HG02642 (cell line): Measurements from ENCODE around the gene KASH5.

Experiments
- ATAC-seq: cut with Tn5 transposase; IDR thresholded peaks from one replicate; pipeline ENCODE4 v1.9.1; 2021; ENCODE audit warnings: mild to moderate bottlenecking; ENCODE audit not compliant: unreplicated experiment, poor library complexity

The KASH5 gene

GRCh38 chr19:49418511-49418910 is 30.5 kb downstream of the KASH5 start:
- no peak for ATAC-seq

DNA sequence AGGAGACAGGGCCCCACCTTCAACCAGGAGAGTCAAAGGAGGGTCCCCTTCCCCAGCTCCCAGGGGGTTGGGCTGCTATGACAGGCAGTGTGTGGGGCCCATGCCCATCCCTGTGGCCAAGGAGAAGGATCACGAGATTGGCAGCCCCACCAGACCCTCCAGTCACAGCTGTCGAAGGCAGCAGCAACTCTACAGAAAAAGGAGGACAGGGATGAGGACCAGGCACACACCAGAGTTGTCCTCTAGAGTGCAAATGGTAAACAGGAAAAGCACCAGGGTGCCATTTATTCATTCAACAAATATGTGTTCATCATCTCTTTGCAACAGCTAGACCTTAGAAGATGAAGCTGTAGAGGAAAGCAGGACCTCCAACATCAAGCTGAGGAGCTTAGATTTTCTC is 31.1 kb downstream of the KASH5 start:
- no peak for ATAC-seq

DNA sequence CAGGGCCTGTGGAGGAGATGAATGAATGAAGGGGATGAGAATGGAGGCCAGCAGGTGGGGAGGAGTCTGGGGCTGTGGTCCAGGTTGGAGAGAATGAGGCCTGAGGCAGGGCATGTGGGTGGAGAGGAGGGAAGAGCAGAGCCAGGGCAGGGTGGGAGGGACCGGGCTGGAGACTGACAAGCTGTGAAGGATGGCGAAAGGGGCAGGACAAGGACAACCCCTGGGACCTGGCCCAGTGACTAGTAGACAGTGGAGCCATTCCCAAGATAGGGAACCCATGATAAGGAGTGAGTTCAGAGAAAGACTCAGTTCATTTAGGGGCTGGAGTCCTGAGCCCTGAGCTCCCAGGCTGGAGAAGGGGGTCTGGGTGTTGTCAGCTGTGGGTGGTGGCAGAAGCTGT is 32.2 kb downstream of the KASH5 start:
- ATAC-seq, result no peak

DNA sequence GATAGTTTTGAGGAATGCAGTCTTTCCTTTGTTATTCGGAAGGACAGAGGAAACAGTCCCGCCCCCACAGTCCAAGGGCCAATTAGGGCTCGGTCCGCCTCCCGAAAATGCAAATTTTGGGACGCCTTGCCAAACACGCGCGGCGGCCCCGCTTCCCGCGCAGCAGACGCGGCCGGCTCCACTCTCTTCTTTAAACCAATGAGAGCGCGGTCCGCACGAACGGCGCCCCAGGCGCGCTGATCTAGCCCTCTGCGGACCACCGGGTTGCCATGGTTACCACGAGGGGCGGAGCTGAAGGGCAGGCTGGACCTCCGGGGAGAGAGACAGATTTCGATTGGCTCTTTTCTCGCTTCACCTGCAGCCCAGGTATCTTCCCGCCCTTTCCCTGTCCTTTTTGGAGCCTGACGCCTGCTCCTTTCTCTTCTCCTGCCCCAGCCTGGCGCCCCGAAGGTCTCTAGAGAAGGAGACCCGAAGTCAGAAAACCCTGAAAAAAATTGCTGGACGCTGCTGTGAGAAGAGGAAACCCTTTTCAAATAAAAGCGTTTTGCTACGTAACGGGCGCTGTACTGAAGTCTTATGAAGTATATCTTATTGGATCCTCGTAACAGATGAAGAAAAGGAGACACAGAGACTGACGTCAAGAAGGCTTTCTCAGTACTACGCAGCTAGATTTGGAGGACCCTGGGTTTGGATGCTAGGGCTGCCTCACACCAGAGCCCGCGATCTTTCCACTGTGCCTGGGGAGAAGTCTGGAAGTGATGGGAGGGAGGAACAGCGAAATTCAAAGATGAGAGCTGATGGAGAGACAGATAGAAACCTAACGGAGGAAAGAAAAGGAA is 33.2 kb downstream of the KASH5 start:
- ATAC-seq, result no peak

- ATAC-seq, result no peak
These were observed 33.8 kb downstream of the KASH5 start for GRCh38 chr19:49421878-49422202.

DNA sequence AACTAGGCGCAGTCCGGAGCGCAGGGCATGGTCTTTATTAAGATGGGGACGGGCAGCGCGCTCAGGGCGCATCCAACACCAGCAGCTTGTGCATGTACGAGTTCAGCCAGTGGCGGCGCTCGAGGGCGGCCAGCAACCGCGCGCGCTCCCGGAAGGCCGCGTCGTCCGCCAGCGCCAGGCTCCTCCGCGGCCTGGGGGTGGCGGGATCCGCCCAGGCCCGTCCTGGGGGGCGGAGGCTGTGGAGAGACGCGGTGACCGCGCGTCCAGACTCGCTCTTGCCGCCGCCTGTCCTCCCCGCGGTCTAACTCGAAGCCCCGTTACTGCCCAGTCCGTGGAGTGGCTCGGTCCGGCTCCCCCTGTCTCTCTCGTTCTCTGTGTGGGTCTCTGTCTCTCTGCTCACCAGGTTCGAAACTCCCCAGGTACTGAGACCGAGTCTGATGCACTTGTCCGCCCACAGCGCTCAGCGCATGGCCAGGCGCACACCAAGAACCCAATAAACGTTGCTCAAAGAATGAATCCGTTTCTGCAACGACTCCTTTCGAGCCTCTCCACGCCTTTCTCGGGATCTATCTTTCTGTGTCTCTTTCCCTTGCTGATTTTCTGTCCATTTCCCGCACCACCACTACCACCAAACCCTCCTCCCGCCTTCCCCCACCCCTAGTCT is 34.5 kb downstream of the KASH5 start:
- no peak for ATAC-seq

DNA sequence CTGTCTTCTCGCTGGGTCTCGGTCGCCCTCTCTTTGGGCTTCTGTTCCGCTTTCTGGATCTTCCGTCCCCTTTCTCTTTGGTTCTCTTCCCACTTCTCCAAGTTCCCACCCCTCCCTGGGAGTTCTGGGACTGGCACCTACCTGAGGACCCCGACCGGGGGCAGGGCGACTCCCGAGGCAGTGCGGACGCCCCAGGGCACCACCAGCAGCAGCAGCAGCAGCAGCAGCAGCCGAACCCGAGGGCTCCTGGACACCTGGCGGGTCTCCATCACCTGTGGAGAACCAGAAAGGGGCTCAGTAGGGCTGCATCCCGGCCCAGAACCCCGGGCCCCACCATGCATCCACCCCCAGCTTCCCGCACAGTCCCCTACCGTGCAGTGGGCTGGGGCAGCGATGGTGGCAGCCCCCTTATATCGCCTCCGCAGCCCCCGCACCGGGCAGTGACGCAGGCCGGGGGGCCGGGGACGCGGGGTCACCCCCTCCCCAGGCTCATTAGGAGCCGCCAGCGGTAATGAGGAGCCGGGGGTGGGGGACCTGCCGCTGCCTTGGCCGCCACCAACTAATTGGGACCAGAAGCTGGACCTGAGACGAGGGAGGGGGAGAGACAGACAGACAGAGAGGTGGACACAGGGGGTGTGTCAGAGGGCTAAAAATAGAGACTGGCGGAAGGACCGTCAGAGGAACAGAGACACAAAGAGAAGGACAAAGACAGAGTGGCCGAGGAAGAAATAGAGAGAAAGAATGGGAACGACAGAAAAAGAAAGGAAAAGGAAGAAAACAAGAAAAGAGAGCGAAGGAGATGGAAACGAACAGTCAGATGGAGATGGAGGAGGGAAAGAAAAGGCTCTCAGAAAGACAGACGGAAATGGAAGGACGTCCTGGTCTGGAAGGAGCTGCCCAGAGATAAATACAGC is 35.3 kb downstream of the KASH5 start, which contains the start of gene PTH2:
Gene PTH2, minus strand, starts transcription at position 371 of the 914 bp plus-strand sequence. Its CDS starts 102 bp downstream, at position 269.
- no peak for ATAC-seq

DNA sequence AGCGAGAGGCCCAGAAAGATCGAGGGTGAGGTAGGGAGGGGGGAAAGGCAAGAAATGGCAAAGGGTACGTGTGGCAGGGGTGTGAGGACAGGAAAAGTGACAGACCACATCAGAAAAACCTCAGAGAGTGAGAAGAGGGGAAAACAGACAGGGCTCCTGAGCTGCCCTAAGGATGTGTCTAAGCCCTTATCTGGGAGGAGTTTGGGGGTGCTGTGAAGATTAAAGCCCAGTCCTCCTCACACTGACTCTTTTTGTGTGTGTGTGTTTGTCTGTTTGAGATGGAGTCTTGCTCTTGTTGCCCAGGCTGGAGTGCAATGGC is 35.9 kb downstream of the KASH5 start:
- no peak for ATAC-seq

- no peak for ATAC-seq
These were observed 37.1 kb downstream of the KASH5 start, which contains the start of gene GFY for GRCh38 chr19:49425178-49425577. Gene GFY, plus strand, starts transcription at chr19:49425388. Its CDS starts 1,043 bp downstream, at chr19:49426431.

DNA sequence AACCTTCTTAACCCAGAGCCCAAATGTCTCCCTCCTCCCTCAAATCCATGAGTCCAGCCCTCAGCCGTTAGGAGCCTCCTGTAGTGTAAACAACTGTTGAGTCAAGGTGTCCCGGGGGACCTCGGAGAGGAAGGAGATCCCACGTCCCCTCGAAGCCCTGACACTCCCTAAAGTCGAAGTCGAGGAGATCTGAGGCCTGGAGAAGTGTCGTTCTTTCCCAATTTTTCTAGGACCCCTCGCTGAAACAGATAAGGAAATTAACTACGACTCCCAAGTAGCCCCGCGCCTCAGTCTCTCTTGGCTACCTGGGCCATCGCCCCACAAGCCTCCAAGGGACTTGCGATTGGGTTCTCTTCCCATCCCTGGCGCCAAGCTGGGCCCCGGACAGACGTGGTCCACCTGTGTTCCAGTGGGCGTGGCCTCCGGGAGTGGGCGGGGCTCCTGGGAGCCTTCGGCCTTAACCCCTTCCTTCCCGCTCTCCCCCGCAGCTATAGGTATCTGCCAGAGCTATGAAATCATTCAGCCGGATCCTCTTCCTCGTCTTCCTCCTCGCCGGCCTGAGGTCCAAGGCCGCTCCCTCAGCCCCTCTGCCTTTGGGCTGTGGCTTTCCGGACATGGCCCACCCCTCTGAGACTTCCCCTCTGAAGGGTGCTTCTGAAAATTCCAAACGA is 38.0 kb downstream of the KASH5 start:
- no peak for ATAC-seq

- ATAC-seq, result no peak
These were observed 39.3 kb downstream of the KASH5 start for GRCh38 chr19:49427339-49427738.

GRCh38 chr19:49427855-49428546 is 40.0 kb downstream of the KASH5 start:
- no peak for ATAC-seq

- ATAC-seq, result no peak
These were observed 40.8 kb downstream of the KASH5 start for GRCh38 chr19:49428547-49429451.

DNA sequence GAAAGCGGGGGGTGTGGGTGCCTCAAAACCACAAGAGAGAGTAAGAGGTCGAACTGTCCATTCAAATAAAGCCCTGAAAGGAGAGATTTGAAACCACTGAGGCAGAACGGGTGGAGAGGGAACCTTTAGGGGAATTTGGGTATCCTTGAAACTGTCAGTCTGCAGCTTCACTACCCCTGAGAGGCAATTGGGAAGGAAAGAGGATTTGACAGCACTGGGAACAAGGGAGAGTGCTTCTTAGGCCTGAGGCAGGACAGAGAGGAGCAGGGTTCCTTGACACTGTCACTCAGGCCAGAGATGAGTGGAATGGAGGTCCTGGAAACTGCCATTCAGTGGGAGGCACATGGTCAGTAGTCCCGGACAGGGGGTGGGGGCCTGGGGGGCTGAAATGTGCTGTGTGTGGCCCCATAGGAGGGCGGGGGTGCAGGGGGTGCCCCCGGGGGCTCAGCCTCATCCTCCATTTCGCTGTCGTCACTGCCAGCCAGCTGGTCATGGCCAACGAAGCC is 42.2 kb downstream of the KASH5 start:
- ATAC-seq, result no peak

DNA sequence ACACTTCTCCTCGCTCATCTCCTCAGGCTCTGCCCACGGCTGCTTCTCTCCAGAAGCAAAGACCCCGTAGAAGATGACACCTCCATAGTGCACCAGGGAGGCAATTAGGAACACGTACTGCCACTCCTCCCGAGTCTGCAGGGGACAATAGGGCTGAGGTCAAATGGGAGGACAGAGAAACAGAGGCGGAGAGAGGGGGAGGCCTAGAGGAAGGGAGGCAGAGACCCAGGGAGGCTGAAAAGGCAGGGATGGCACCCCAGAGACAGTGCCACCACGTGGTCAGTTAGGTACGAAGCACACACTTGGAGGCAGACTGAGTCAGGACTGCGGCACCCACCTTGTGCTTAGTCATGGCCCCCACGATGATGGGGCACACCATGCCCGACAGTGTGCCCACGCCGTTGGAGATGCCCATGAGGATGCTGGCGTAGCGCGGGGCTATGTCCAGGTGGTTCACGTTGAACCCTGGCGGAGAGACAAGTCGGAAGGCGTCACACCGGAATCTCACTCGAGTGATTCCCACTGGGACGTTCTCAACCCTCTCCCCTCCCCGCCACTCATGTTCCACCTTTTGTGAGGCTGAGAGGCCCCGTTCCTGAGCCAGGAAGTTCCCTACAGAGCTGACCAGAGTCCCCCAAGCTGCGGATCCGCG is 42.8 kb downstream of the KASH5 start:
- no peak for ATAC-seq

DNA sequence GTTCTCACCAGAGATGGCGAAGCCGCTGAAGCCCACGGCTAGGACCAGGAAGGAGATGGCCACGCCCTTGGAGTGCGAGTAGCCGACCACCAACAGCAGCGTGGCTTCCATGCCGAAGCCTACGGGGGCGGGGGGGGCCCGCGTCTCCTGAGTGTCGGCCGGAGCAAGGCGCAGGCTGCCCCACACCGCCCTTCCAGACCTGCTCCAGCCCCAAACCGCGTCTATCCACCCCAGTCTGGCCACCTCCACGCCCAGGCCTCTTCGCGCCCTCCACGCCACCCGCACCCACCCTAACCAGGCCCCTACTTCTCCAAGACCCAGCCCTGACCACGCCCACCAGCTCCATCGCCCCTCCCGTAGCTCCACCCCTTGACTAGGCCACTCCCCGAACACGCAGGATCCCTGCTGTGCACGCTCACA is 43.3 kb downstream of the KASH5 start:
- ATAC-seq, result no peak

DNA sequence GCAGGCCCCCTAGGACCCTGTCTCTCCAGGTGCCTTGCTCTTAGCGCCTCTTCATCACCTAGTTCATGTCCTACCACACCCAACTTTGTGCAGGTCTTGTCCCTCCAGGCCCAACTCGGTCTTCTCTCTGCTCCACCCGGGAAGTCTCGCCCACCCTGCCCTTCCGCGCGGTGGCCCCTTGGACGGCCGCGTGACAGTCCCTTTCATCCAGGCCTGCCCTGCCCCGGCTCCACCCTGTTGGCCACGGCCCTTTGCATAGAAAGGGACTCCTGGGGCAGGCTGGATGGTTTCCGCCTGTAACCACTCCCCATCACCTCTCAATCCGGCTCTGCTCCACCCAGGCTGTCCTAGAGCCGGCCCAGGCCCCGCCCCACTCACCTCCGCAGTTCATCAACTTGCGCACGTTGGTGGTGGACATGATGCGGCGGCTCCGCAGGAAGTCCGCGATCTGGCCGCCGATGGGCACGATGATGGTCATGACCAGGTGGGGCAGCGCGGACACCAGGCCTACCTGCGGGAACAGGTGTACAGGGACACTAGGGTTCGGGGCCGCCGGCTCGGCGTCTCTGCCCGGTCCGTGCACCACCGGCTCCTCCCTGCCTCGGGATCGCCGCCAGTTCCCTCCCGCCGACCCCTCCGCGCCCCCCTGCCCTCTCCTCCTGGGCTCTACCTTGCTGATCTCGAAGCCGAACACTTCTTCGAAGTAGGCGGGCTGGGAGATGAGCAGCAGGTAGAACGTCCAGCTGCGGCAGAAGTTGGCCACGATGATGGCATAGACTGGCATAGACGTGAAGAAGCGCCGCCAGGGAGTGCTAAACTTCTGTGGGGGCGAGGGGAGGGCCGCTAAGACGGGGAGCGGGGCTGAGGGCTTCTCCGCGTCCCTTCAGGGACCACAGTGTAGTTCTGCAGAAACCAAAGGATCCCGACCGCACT is 44.4 kb downstream of the KASH5 start:
- ATAC-seq, result no peak
